NCI-H2029 treated with DMSO at 0.1 percent for 48 hours (cell line): ENCODE results near the gene PDE8B.

Source experiments
- DNase-seq: peaks from one replicate; lab custom pipeline; 2025; lab: John Stamatoyannopoulos, UW

PDE8B gene

DNA sequence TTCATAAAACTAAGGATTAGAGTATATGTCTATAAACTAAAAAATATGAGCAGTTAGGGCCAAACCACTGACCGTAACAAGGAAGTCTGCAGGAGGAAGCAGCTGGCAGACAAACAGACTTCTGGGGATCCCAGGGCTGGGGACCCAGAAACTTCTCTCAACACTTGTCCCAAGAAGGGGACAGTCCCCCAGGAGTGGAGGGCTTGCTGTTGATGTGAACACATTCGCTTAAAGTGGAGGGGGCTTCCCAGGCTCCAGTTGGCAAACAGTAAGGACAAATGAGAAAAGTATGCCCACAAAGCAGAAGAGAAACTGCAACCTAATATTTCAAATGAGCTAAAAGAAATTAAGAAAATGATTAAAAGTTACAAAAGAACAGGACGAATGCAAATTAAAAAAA is 83.7 kb downstream of the PDE8B start:
- DNase-seq, result no peak

- DNase-seq, result no peak
Observed at GRCh38 chr5:77295863-77296378, 85.4 kb downstream of the PDE8B start.

DNA sequence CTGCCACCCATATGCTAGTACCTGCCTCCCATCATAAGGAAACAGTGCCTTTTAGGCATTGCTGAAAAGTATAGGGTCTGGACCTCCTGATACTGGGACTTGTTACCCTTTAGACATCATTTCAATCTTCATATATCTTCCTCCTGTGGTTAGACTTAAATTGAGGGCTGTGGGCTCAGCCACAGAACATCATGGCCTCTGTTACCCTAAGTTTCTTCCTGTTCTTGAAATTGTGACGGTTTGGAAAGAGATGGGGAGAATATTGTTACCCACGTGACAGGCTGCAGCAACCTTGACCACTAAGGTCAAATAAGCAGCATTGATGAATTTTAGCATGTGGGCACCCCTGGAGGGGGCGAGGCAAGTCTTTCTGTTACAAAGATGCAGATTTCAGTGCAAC is 87.7 kb downstream of the PDE8B start:
- no peak for DNase-seq

DNA sequence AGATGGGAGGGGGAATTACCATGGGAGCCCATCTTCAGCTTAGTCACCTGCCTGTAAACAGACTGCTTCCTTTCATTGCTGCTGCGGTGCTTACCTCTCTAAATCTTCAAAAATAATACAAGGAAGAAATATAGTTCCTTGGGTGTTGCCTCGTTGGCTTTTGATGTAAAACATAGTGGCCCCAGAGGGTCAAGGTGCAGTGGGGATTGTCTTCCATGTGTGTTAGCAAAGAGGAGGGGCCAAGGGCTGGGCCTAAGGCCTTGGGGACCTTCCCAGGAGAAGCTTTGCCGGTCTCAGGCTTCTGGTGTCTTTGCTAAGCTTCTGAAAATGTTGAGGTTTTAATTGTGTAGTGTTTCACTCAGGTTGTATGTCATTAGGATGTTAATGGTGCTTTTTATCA is 90.0 kb downstream of the PDE8B start:
- no peak for DNase-seq

DNA sequence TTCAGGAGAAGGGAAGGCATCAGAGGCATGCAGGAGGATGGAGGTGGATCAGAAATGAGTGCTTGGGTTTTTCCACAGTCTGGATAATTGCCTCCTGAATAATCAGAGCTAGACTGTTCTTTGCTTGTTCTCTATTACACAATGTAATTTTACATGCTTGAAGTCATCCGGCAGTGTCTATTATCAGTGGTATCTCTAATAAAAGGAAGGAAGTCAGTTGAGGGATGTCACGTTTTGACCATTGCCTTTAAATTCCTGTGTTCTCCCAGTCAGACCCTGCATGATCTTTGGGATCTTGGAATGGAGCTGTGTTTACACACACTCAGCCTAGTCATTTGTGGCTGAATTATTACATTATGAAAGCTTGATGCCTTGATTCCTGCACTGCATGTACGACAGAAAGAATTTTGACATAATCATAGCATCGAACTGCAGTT is 91.0 kb downstream of the PDE8B start:
- no peak for DNase-seq

- no peak for DNase-seq
Observed at GRCh38 chr5:77302247-77302646, 91.8 kb downstream of the PDE8B start.

DNA sequence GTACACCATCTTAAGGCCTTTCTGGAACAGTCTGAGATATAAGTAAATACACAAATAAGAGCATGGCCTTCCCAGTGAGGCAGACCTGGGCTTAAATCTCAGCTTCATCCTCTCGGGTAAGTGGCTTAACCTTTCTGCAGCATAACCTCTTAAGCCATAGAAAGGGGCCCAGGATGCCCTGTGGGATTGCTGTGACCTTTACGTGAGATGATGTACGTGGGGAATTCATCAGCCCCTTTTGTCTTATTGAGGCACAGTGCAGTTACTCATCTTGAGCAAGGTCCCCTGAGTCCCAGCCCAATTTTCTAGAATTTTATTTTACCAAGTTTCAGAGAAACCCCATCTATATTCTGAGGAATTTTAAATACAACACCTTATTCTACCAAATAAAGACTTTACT is 92.2 kb downstream of the PDE8B start:
- no peak for DNase-seq

DNA sequence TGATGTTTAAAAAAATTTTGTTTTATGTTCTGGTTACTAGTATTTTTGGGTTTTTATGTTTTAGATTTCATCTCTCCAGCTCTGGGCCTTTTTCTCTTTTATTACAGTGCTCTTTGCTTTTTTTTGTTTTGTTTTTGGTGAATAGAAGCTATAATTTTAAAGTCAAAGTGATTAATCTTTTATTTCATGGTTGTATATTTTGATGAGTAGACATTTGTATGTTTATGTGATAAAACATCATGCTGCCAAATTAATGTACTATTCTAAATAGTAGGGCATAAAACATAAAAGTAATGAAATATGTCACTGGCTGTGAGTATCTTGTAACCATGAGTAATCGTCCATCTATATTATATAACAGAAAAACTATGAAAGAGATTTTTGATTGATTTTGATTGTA is 93.9 kb downstream of the PDE8B start:
- DNase-seq, result no peak

- DNase-seq, result no peak
Observed at GRCh38 chr5:77305222-77305846, 94.9 kb downstream of the PDE8B start.

DNA sequence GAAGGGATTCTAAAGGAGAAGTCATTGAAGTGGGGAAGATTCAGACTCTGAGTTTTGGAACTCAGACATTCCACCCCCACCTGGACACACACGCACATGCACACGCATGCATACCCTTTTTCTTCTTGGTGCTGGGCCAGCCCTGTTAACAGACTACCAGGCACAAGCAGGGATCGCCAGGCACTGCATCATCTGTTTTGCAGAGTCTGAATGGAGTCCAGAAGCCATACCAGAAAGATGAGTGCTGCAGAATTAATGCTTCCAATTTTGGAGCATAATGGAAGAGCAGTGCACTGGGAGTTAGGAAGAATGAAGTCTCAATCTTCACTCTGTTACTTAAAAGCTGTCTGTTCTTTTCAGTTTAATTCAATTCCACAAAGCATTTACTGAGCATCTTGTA is 95.5 kb downstream of the PDE8B start:
- no peak for DNase-seq

GRCh38 chr5:77306531-77306930 is 96.1 kb downstream of the PDE8B start:
- DNase-seq, result no peak

DNA sequence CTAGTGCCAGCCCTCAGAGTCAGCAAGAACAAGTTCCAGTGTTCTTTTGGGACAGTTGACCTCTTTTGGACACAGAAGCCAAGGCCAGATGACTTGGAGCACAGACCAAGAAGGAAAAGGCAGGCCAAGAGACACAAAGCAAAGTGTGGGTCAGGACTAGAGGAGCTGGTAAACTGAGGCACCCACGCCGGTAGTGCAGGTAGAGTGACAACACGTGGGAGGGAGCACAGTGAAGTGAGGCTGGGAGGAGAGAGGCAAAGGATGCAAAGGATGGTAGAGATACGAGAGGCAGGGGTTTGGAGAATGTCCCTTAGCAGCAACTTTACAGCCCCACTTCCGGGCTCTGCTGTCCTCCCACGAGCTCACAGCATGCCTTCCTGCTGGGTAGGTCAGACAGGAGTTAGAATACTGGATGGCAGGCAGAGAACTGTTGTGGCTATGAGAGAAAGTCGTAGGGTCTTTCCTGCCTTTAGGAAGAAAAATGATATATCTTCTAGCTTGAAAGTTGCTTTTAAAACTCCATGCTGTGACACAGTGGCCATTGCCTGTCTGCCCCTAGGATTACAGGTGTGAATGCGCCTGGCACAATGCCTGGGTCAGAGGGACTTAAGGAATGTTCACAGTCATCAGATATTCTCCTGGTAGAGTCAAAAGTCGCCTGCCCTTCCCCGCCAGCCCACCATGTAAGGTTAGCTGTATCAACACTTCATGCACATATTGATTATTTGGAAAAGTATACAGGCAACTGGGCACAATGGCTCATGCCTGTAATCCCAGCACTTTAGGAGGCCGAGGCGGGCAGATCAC is 97.9 kb downstream of the PDE8B start:
- DNase-seq, result no peak

- DNase-seq, result no peak
Observed at GRCh38 chr5:77309140-77309539, 98.7 kb downstream of the PDE8B start.

DNA sequence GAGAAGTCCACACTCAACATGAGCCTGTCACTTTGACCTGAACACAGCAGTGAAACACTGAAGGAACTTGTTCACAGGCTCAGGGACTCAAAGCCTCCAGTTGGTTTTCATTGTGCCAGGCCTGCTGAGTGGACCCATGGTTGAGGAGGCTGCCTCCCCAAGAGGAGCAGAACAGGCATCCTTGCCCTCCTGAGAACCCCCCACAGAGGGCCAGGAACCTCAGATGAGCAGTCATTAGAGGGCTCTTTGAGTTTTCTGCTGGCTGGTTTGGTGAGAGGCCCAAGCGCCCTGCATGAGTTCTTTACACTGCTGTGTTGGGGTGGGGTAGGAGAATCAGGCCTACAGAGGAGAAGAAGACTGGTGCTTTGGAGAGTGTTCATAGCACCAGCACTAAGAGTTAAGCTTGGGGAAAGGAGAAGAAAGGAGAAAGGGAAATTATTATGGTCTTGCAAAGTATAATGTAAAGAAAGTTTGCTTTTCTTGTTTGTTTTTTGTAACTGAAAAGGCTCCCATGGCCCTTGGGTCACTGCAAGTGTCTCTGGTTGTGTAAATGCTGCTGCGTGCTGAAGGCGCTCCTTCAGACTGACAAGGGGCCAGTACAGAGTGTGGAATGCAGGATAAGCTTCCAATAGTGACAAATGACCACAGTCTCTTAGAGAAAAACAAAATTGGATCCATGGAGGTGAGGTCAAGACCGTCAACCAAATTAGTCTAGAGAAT is 100.2 kb downstream of the PDE8B start:
- DNase-seq, result no peak

DNA sequence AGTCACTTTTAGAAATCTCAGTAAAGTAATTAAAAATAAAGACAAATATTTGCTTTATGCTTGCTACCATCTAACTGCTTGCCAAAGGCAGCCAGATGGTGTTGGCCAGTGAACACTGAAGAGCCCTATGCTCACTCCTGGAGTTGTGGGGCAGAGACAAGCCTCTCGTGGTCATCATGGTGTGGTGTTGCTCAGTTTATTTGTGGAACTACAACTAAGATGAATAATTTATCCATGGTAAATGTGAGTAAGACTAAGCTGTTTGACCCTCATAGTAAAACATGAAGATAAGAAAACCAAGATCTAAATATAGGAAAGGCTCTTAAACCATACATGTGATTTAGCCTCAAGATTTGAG is 100.7 kb downstream of the PDE8B start:
- DNase-seq, result peak; percentile 46

DNA sequence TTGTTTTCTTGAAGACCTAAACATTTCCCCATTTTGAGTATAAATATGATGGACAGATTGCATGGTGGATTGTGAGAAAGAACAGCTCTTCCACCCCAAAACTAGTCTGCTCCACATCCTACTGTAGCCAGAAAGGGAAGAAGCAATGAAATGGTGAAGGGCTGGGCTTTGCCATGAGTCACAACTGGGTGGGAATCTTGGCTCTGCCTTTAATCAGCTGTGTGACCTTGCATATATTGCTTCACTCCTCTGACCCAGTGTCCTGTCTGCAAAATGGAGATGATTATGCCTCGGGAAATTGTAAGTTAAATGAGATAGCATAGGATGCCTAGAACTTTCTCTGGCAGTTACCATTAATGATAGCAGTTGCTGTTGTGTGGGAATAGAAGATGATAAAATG is 101.9 kb downstream of the PDE8B start:
- no peak for DNase-seq

DNA sequence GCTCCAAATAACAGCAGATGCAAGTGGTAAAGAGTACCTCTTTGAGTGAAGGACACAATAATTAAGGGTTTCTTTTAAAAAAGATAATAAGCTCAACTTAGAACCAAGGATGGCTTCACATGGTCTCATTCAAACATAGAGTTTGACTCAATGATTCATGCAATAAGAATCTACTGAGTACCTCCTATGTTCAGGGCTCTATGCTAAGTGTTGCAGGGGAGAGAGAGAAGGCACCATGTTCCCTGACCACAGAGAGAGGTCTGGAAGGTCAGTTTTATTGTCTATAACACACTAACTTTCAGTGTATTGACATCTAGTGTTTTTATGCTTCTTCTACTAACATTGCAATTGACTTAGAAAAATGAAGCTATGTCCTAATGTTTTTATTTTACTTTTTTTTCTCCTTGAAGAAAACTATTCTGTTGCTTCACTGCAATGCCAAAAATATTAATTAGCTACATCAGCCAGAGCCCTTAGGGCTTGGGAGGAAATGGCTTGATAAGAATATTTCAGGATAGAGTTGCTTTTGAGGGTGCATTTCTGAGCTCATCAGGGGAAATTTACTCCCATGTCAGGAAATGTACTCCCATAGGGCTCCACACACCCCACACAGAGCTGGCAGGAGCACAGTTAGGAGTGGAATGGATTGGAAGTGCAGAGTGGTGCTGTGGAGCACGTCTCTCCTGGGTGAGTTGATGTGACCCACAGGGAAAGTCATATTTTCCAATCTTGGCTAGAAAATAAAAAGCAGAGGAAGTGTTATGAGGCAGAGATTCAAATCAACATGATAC is 106.6 kb downstream of the PDE8B start:
- no peak for DNase-seq

DNA sequence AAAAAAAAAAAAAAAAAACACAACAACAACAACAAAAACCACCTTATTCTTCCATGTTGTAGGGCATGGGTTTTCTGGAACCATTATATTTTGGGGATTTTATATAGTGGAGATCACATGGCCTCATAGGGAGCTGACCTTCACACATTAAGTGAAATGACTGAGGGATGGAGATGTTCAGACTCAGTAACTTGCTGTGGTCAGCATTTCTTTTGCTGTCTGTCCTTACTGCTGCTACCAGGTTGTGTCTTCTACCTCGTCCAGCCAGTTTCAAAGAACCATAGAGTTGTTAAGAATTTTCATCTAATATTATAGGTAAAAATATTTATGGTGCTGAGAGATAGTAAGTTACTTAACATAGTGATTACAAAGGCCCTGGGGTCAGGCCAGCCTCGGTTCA is 107.6 kb downstream of the PDE8B start:
- no peak for DNase-seq

GRCh38 chr5:77319117-77319804 is 108.8 kb downstream of the PDE8B start:
- no peak for DNase-seq

GRCh38 chr5:77321793-77322394 is 111.4 kb downstream of the PDE8B start:
- no peak for DNase-seq

GRCh38 chr5:77322406-77322805 is 111.9 kb downstream of the PDE8B start:
- DNase-seq, result no peak
